ENCODE results near the gene EVI5. TPM values are rescaled to one million over a fixed set of nuclear protein-coding genes. Genes with fewer than 3 reads are reported as not detected.

EVI5 gene
- total and polyA plus RNA-seq, 4 experiments from 2014 or later: 0.16 to 1.7 (median 0.57) TPM

DNA sequence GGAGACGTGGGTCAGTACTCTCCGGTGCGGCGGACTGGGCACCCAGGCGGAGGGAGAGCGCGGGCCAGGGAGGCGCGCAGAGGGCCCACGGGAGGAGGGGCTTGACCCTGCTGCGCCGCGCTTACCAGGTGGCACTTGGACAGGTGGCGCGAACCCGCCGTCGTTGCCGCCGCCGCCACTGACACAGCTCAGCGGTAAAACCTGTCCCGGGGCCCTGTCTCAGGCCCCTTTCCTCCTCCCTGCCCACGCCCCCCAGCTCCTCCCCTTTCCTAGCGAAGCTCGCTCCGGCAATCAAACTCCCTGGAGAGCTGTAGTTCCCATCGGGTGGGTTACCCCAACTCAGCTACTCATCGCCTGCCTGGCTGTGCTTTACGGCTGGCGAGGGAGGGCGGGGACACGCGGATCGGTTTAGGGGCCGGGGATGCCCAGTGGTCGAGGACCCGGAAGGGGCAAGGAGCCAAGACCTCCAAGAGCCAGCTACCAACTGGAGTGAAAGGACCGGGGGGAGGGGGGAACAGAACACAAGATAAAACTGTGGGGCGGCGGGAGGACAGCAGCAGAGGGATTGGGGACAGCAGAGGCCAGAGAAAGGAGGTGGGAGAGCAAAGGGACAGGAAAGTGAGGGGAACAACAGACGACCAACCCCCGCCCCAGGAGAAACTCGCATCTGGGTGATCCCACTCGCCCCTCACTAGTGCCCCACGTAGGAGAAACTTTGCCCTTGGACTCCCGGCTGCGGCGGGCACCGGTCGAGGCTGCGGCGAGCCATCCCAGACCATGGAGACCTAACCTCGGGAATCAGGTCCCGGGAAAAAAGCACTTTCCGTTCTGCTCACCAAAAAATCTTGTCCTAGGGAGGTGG is 301.1 kb downstream of the EVI5 start:
- Mint-ChIP-seq H3K4me1 (peaks cover 16 to 72% (median 38%) of the 10 kb centered on the region in 4 donors), H3K27ac (peak overlapping the region; percentile 80 to 92 (median 90)), H3K36me3 (peaks cover 6 to 44% of the 10 kb centered on the region in 2 donors), H3K27me3 (no peaks in the 10 kb centered on the region), H3K9me3 (peaks cover 0 to 2% (median 0%) of the 10 kb centered on the region in 8 donors), H3K4me3 (peak overlapping the region; percentile 89 to 97 (median 92))
- ChIA-PET CTCF (ENCODE audit: partially characterized antibody) (interaction anchor here (0.8 to 6.9 kb wide), 9 partner anchors 8 to 171 kb away, joined by 3 to 135 read pairs (median 11); no protein-coding TSS in a partner anchor), POLR2A (ENCODE audit: partially characterized antibody) (interaction anchor here (0.7 to 6.8 kb wide), 17 partner anchors 8 to 348 kb away, joined by 3 to 154 read pairs (median 5); partner anchors contain the start of genes GLMN, RPAP2 and RPL5)
- peak; percentile 24 to 64 (median 30) for DNase-seq
- no peaks in the 10 kb centered on the region for H3K9me3 ChIP-seq (ENCODE audit: control insufficient read depth in 1 of 2, low read length in 2 of 2)
- H3K27me3 ChIP-seq (ENCODE audit: insufficient read depth, low read length): no peaks in the 10 kb centered on the region
- intact Hi-C loops (cut with micrococcal nuclease): loop anchor here (2.0 to 10.0 kb wide), 4 partner anchors 167 to 679 kb away; partner anchors contain the start of gene DIPK1A
- H3K27ac ChIP-seq (ENCODE audit: low read depth, low read length): peak overlapping the region; percentile 52
- H3K36me3 ChIP-seq (ENCODE audit: insufficient read depth, low read length): no peaks in the 10 kb centered on the region
- peaks cover 38% of the 10 kb centered on the region for H3K4me1 ChIP-seq (ENCODE audit: insufficient read depth, low read length)
- H3K4me3 ChIP-seq (ENCODE audit: low read length in 2 of 2): peak overlapping the region; percentile 84 to 92

DNA sequence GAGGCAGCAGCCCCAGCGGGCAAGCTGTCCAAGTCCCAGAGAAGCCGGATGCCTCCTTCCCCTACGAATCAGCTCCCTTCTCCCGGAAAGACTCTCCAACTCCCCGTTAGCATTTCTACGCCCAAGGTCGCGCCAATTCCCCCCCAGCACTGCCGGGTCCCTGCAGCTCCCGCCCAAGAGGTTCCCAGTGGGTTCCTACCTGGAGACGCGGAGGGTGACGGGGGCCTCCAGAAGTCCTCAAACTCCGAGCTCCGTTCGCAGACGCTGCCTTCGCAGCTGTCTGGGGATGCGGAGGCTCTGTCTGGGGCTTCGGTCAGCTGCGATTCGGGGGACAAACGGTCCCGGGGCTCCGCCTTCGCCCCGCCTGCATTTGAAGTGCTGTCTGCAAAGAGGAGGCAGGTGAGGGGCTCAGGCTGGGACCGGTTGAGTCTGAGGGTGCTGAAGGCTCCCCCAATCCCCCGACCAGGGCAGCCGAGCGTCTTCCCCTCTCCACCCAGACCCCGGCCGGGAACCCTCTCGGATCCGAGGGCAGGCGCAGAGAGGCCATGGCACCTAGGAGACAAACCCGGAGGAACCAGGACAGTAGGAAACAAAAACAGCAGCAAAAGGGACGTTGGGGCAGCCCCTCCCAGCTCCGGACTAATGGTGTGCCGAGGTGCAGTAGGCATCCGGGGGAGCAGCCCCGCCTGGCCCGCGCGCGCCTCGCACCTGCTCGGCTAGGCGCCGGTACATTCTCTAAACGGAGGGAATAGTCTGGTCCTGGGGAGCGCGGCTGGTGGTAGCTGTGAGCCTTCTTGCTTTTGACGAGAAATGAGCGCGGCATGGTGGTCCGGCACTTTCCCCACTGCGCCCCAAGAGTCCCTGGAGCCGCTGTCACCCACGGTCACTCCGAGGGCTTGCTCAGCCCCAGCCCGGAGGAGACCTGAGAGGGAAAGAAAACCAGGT is 302.0 kb downstream of the EVI5 start:
- H3K9me3 ChIP-seq (ENCODE audit: control insufficient read depth in 1 of 2, low read length in 2 of 2): no peaks in the 10 kb centered on the region
- ChIA-PET CTCF (ENCODE audit: partially characterized antibody) (interaction anchor here (0.8 to 6.9 kb wide), 13 partner anchors 9 to 170 kb away, joined by 3 to 135 read pairs (median 4); no protein-coding TSS in a partner anchor), POLR2A (ENCODE audit: partially characterized antibody) (interaction anchor here (0.5 to 6.8 kb wide), 20 partner anchors 7 to 349 kb away, joined by 3 to 154 read pairs (median 4); partner anchors contain the start of genes GLMN, RPAP2 and RPL5)
- peaks cover 18 to 74% (median 40%) of the 10 kb centered on the region in 4 donors for H3K4me1 Mint-ChIP-seq
- no peaks in the 10 kb centered on the region for H3K36me3 ChIP-seq (ENCODE audit: insufficient read depth, low read length)
- H3K27ac Mint-ChIP-seq: peak overlapping the region; percentile 47 to 94 (median 86)
- intact Hi-C loops (cut with micrococcal nuclease): loop anchor here (2.0 to 10.0 kb wide), 4 partner anchors 166 to 678 kb away; partner anchors contain the start of gene DIPK1A
- peaks cover 0 to 2% (median 0%) of the 10 kb centered on the region in 8 donors for H3K9me3 Mint-ChIP-seq
- peak overlapping the region; percentile 52 for H3K27ac ChIP-seq (ENCODE audit: low read depth, low read length)
- no peaks in the 10 kb centered on the region for H3K27me3 ChIP-seq (ENCODE audit: insufficient read depth, low read length)
- H3K4me1 ChIP-seq (ENCODE audit: insufficient read depth, low read length): peaks cover 39% of the 10 kb centered on the region
- no peaks in the 10 kb centered on the region for H3K27me3 Mint-ChIP-seq
- DNase-seq: peak; percentile 32 to 55 (median 46)
- peaks cover 9 to 53% of the 10 kb centered on the region in 2 donors for H3K36me3 Mint-ChIP-seq
- H3K4me3 ChIP-seq (ENCODE audit: low read length in 2 of 2): peak overlapping the region; percentile 84 to 92
- peak overlapping the region; percentile 89 to 97 (median 92) for H3K4me3 Mint-ChIP-seq

DNA sequence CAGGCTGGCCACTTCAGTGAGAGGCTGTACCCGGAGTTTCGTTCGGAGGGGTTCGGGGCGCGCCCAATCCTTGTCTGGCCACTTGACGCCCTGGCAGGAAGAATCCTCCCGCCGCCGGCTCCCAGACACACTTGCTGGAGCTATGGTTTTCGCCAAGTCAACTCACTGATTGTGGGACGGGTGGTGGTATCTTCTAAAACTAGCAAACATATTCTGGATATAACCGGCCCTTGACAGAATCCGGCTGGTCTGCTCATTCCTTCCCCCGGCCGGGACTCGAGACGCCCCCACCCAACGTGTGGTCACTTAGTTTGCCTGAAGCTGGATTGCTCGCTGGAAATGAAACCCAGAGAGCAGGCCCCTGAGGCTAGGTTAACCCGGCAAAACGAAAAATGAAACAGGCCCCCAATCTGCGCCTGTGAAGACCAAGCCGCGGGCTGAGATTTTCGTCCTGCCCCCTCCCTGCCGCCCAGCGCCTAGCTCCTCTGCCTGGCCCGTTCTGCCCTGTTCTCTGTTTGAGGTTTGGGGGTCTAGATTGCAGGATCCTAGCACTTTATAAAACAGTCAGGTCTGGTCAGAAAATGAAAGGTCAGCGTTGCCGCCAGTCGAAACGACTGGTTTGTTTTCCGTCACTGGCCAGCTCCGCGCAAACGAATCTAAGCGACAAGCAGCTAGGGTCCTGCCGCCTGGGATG is 302.8 kb downstream of the EVI5 start:
- peak overlapping the region; percentile 89 to 97 (median 92) for H3K4me3 Mint-ChIP-seq
- no peaks in the 10 kb centered on the region for H3K27me3 ChIP-seq (ENCODE audit: insufficient read depth, low read length)
- H3K27ac Mint-ChIP-seq: peak overlapping the region; percentile 24 to 94 (median 86)
- no peaks in the 10 kb centered on the region for H3K27me3 Mint-ChIP-seq
- ChIA-PET CTCF (ENCODE audit: partially characterized antibody) (interaction anchor here (1.0 to 6.9 kb wide), 10 partner anchors 8 to 169 kb away, joined by 3 to 135 read pairs (median 6); no protein-coding TSS in a partner anchor), POLR2A (ENCODE audit: partially characterized antibody) (interaction anchor here (0.5 to 6.8 kb wide), 16 partner anchors 6 to 183 kb away, joined by 3 to 154 read pairs (median 5); partner anchors contain the start of genes GLMN and RPAP2)
- H3K4me3 ChIP-seq (ENCODE audit: low read length in 2 of 2): peak overlapping the region; percentile 84 to 92
- DNase-seq: no peak
- H3K9me3 Mint-ChIP-seq: peaks cover 0 to 2% (median 0%) of the 10 kb centered on the region in 8 donors
- H3K9me3 ChIP-seq (ENCODE audit: control insufficient read depth in 1 of 2, low read length in 2 of 2): no peaks in the 10 kb centered on the region
- H3K36me3 ChIP-seq (ENCODE audit: insufficient read depth, low read length): no peaks in the 10 kb centered on the region
- H3K36me3 Mint-ChIP-seq: peaks cover 9 to 54% of the 10 kb centered on the region in 2 donors
- intact Hi-C loops (cut with micrococcal nuclease): loop anchor here (2.0 to 10.0 kb wide), 4 partner anchors 165 to 677 kb away; partner anchors contain the start of gene DIPK1A
- peak overlapping the region; percentile 52 for H3K27ac ChIP-seq (ENCODE audit: low read depth, low read length)
- peaks cover 47% of the 10 kb centered on the region for H3K4me1 ChIP-seq (ENCODE audit: insufficient read depth, low read length)
- H3K4me1 Mint-ChIP-seq: peaks cover 20 to 74% (median 41%) of the 10 kb centered on the region in 4 donors

GRCh38 chr1:92481599-92481925 is 303.3 kb downstream of the EVI5 start:
- H3K4me1 ChIP-seq (ENCODE audit: insufficient read depth, low read length): peaks cover 52% of the 10 kb centered on the region
- intact Hi-C loops (cut with micrococcal nuclease): loop anchor here (10.0 kb wide), 3 partner anchors 483 to 677 kb away; partner anchors contain the start of gene DIPK1A
- H3K27me3 ChIP-seq (ENCODE audit: insufficient read depth, low read length): no peaks in the 10 kb centered on the region
- Mint-ChIP-seq H3K36me3 (peaks cover 9 to 58% of the 10 kb centered on the region in 2 donors), H3K4me3 (peak overlapping the region; percentile 29 to 97 (median 92)), H3K27ac (peak overlapping the region in 4 of 7 donors; percentile 24 to 91 (median 60)), H3K27me3 (no peaks in the 10 kb centered on the region), H3K4me1 (peaks cover 21 to 78% (median 44%) of the 10 kb centered on the region in 4 donors), H3K9me3 (peaks cover 0 to 2% (median 0%) of the 10 kb centered on the region in 8 donors)
- no peaks in the 10 kb centered on the region for H3K36me3 ChIP-seq (ENCODE audit: insufficient read depth, low read length)
- no peak for DNase-seq
- CTCF ChIA-PET (ENCODE audit: partially characterized antibody): interaction anchor here (1.3 to 6.9 kb wide), 4 partner anchors 9 to 169 kb away, joined by 3 to 135 read pairs (median 6); no protein-coding TSS in a partner anchor
- peak overlapping the region in 1 of 2 donors; percentile 92 for H3K4me3 ChIP-seq (ENCODE audit: low read length in 2 of 2)
- no peaks in the 10 kb centered on the region for H3K9me3 ChIP-seq (ENCODE audit: control insufficient read depth in 1 of 2, low read length in 2 of 2)
- H3K27ac ChIP-seq (ENCODE audit: low read depth, low read length): no peak overlapping the region
- POLR2A ChIA-PET (ENCODE audit: partially characterized antibody): interaction anchor here (0.6 to 6.8 kb wide), 6 partner anchors 18 to 168 kb away, joined by 3 to 154 read pairs (median 4); no protein-coding TSS in a partner anchor

GRCh38 chr1:92480813-92481598 is 303.9 kb downstream of the EVI5 start:
- ChIA-PET CTCF (ENCODE audit: partially characterized antibody) (interaction anchor here (1.4 to 6.9 kb wide), 3 partner anchors 58 to 483 kb away, joined by 4 to 135 read pairs (median 8); no protein-coding TSS in a partner anchor), POLR2A (ENCODE audit: partially characterized antibody) (interaction anchor here (1.1 to 6.8 kb wide), 3 partner anchors 105 to 168 kb away, joined by 3 to 154 read pairs (median 101); no protein-coding TSS in a partner anchor)
- intact Hi-C loops (cut with micrococcal nuclease): loop anchor here (10.0 kb wide), 3 partner anchors 484 to 676 kb away; partner anchors contain the start of gene DIPK1A
- peaks cover 0 to 2% (median 0%) of the 10 kb centered on the region in 8 donors for H3K9me3 Mint-ChIP-seq
- H3K36me3 Mint-ChIP-seq: peaks cover 9 to 61% of the 10 kb centered on the region in 2 donors
- H3K27ac Mint-ChIP-seq: peak overlapping the region in 3 of 7 donors; percentile 24 to 91 (median 72)
- H3K36me3 ChIP-seq (ENCODE audit: insufficient read depth, low read length): no peaks in the 10 kb centered on the region
- peaks cover 58% of the 10 kb centered on the region for H3K4me1 ChIP-seq (ENCODE audit: insufficient read depth, low read length)
- no peaks in the 10 kb centered on the region for H3K9me3 ChIP-seq (ENCODE audit: control insufficient read depth in 1 of 2, low read length in 2 of 2)
- H3K4me3 Mint-ChIP-seq: peak overlapping the region; percentile 29 to 97 (median 89)
- peaks cover 26 to 80% (median 48%) of the 10 kb centered on the region in 4 donors for H3K4me1 Mint-ChIP-seq
- no peak overlapping the region for H3K27ac ChIP-seq (ENCODE audit: low read depth, low read length)
- no peaks in the 10 kb centered on the region for H3K27me3 ChIP-seq (ENCODE audit: insufficient read depth, low read length)
- H3K4me3 ChIP-seq (ENCODE audit: low read length in 2 of 2): peak overlapping the region in 1 of 2 donors; percentile 92
- no peak for DNase-seq
- H3K27me3 Mint-ChIP-seq: no peaks in the 10 kb centered on the region
